Activated CD8-positive, alpha-beta T cell treated with anti-CD3 and anti-CD28 coated beads for 36 hours (primary cell): ENCODE data around the gene CYS1. TPM values are rescaled to one million over a fixed set of nuclear protein-coding genes. Genes with fewer than 3 reads are reported as not detected.

Experiments used
- ATAC-seq: fragments of 200-7000 bp; cut with Tn5 transposase; one replicate; pipeline ENCODE4 v1.10.0; 2021; ENCODE audit warnings: mild to moderate bottlenecking, moderate library complexity
- CTCF ChIA-PET: fragments of 350-600 bp; sonication (Branson Sonifier 250); formaldehyde crosslinking; loops from one replicate; lab custom pipeline; 2021; ENCODE audit warnings: antibody characterized with exemption; lab: Charles Lee
- POLR2A ChIA-PET: fragments of 350-600 bp; sonication (Branson Sonifier 250); formaldehyde crosslinking; loops from one replicate; lab custom pipeline; 2021; ENCODE audit warnings: antibody characterized with exemption; lab: Charles Lee
- DNase-seq: peaks from one replicate; pipeline ENCODE4 v3.0.0-alpha.2; 2020
- H3K27ac Mint-ChIP-seq: one replicate; pipeline ENCODE4 v1.8.0; 2021; ENCODE audit warnings: mild to moderate bottlenecking, mixed read lengths
- H3K27me3 Mint-ChIP-seq: one replicate; pipeline ENCODE4 v1.8.0; 2021; ENCODE audit warnings: mixed read lengths
- H3K36me3 Mint-ChIP-seq: one replicate; pipeline ENCODE4 v1.8.0; 2021; ENCODE audit warnings: low read depth, mixed read lengths
- H3K4me1 Mint-ChIP-seq: one replicate; pipeline ENCODE4 v1.8.0; 2021; ENCODE audit warnings: low read depth, mixed read lengths
- H3K4me3 Mint-ChIP-seq: one replicate; pipeline ENCODE4 v1.8.0; 2021; ENCODE audit warnings: mild to moderate bottlenecking, moderate library complexity, mixed read lengths
- H3K9me3 Mint-ChIP-seq: one replicate; pipeline ENCODE4 v1.8.0; 2021; ENCODE audit warnings: mixed read lengths
- CTCF ChIP-seq: fragments of 200-600 bp; IDR thresholded peaks from one replicate; pipeline ENCODE4 v1.8.0; 2022; ENCODE audit warnings: antibody characterized with exemption, mild to moderate bottlenecking
- intact Hi-C: fragments of 100-400 bp; cut with micrococcal nuclease; formaldehyde crosslinking; loops from one replicate; pipeline ENCODE4 v1.10.0; 2022
- total RNA-seq, 2 experiments: library from RNA; stranded (reverse); gene quantifications; one replicate each; pipeline ENCODE4 v1.2.3, GENCODE V29; 2021

The CYS1 gene
- total RNA-seq, 2 experiments from 2014 or later, result 0.11 to 0.32 TPM

GRCh38 chr2:10076988-10077527 lies 3.2 kb downstream of the CYS1 start:
- Mint-ChIP-seq H3K27ac (no peak overlapping the region), H3K4me1 (peaks cover 16% of the 10 kb centered on the region), H3K4me3 (no peak overlapping the region), H3K36me3 (no peaks in the 10 kb centered on the region), H3K27me3 (peaks cover 59% of the 10 kb centered on the region), H3K9me3 (no peaks in the 10 kb centered on the region)
- ATAC-seq, result no peak
- CTCF ChIA-PET, result interaction anchor here (0.9 to 12.0 kb wide), 4 partner anchors 10 to 358 kb away, joined by 3 to 178 read pairs (median 6); no protein-coding TSS in a partner anchor
- no peak for DNase-seq
- no peak for TF ChIP-seq CTCF
- intact Hi-C loops, result no loop called here
- POLR2A ChIA-PET, result interaction anchor here (0.6 to 0.8 kb wide), 2 partner anchors 9 to 50 kb away, joined by 3 to 4 read pairs; no protein-coding TSS in a partner anchor

- Mint-ChIP-seq H3K36me3 (no peaks in the 10 kb centered on the region), H3K27me3 (peaks cover 56% of the 10 kb centered on the region), H3K4me1 (peaks cover 16% of the 10 kb centered on the region), H3K9me3 (no peaks in the 10 kb centered on the region), H3K4me3 (no peak overlapping the region), H3K27ac (no peak overlapping the region)
- no peak for TF ChIP-seq CTCF
- ATAC-seq (no peak), DNase-seq (no peak)
- intact Hi-C loops, result no loop called here
- ChIA-PET POLR2A (interaction anchor here (0.8 to 1.0 kb wide), 2 partner anchors 48 to 51 kb away, joined by 3 read pairs; no protein-coding TSS in a partner anchor), CTCF (interaction anchor here (0.9 to 12.0 kb wide), 4 partner anchors 10 to 359 kb away, joined by 3 to 178 read pairs (median 6); no protein-coding TSS in a partner anchor)
Measured at GRCh38 chr2:10076511-10076910, 3.7 kb downstream of the CYS1 start.

GRCh38 chr2:10075571-10076209 lies 4.5 kb downstream of the CYS1 start:
- intact Hi-C loops, result no loop called here
- TF ChIP-seq CTCF, result no peak
- ChIA-PET CTCF (interaction anchor here (2.4 to 12.0 kb wide), 4 partner anchors 15 to 359 kb away, joined by 9 to 178 read pairs (median 94); no protein-coding TSS in a partner anchor), POLR2A (interaction anchor here (0.7 to 1.0 kb wide), 3 partner anchors 11 to 60 kb away, joined by 3 to 4 read pairs (median 3); no protein-coding TSS in a partner anchor)
- Mint-ChIP-seq H3K27me3 (peaks cover 53% of the 10 kb centered on the region), H3K9me3 (no peaks in the 10 kb centered on the region), H3K27ac (no peak overlapping the region), H3K36me3 (no peaks in the 10 kb centered on the region), H3K4me3 (no peak overlapping the region), H3K4me1 (peaks cover 9% of the 10 kb centered on the region)
- ATAC-seq (no peak), DNase-seq (no peak)

GRCh38 chr2:10075101-10075500 lies 5.1 kb downstream of the CYS1 start:
- ChIA-PET POLR2A (interaction anchor here (1.0 kb wide), 1 partner anchor 60 kb away, joined by 4 read pairs; no protein-coding TSS in a partner anchor), CTCF (interaction anchor here (1.2 to 12.0 kb wide), 4 partner anchors 16 to 360 kb away, joined by 3 to 178 read pairs (median 94); no protein-coding TSS in a partner anchor)
- DNase-seq, result no peak
- peaks cover 53% of the 10 kb centered on the region for H3K27me3 Mint-ChIP-seq
- H3K4me1 Mint-ChIP-seq, result peaks cover 9% of the 10 kb centered on the region
- H3K4me3 Mint-ChIP-seq, result no peak overlapping the region
- no peak for ATAC-seq
- H3K9me3 Mint-ChIP-seq, result no peaks in the 10 kb centered on the region
- no peak overlapping the region for H3K27ac Mint-ChIP-seq
- H3K36me3 Mint-ChIP-seq, result no peaks in the 10 kb centered on the region
- intact Hi-C loops, result no loop called here
- TF ChIP-seq CTCF, result no peak
